Activated T-cell treated with anti-CD3 and anti-CD28 coated beads, Interleukin-2, amount 50 U/mL, for 72 hours (primary cell): ENCODE data around the gene PAQR9. TPM values are rescaled to one million over a fixed set of nuclear protein-coding genes. Genes with fewer than 3 reads are reported as not detected.
A peak's percentile ranks its signal among the peaks of the same experiment; 100 is the strongest.

Source experiments
- ATAC-seq, 2 donors: fragments of 150-1000 bp; cut with Tn5 transposase; replicated peaks in 1 of 2; 2 replicates each; pipeline ENCODE4 v1.10.0; 2021; ENCODE audit warnings: moderate library complexity in 2 of 2, mild to moderate bottlenecking in 1 of 2
- DNase-seq, 2 donors: peaks; one replicate each; pipeline ENCODE4 v3.0.0; 2021 to 2022; ENCODE audit warnings: mixed read lengths in 1 of 2
- H3K27ac Mint-ChIP-seq: one replicate; pipeline ENCODE4 v1.8.0; 2022; ENCODE audit warnings: mild to moderate bottlenecking, moderate library complexity, mixed read lengths
- H3K27me3 Mint-ChIP-seq: one replicate; pipeline ENCODE4 v1.8.0; 2022; ENCODE audit warnings: low read depth, mixed read lengths
- H3K36me3 Mint-ChIP-seq, 2 donors: one replicate each; pipeline ENCODE4 v1.8.0; 2022; ENCODE audit warnings: mixed read lengths in 2 of 2, mild to moderate bottlenecking in 1 of 2; ENCODE audit not compliant: insufficient read depth in 2 of 2
- H3K4me1 Mint-ChIP-seq: one replicate; pipeline ENCODE4 v1.8.0; 2022; ENCODE audit warnings: low read depth, mixed read lengths
- H3K4me3 Mint-ChIP-seq, 2 donors: one replicate each; pipeline ENCODE4 v1.8.0; 2022; ENCODE audit warnings: mild to moderate bottlenecking in 2 of 2, mixed read lengths in 2 of 2, moderate library complexity in 2 of 2
- H3K9me3 Mint-ChIP-seq, 2 donors: one replicate each; pipeline ENCODE4 v1.8.0; 2022; ENCODE audit warnings: mixed read lengths in 2 of 2
- total RNA-seq, 2 donors: library from RNA; stranded (reverse); gene quantifications; one replicate each; pipeline ENCODE4 v1.2.3, GENCODE V29; 2022

Gene PAQR9
- total RNA-seq: not detected

DNA sequence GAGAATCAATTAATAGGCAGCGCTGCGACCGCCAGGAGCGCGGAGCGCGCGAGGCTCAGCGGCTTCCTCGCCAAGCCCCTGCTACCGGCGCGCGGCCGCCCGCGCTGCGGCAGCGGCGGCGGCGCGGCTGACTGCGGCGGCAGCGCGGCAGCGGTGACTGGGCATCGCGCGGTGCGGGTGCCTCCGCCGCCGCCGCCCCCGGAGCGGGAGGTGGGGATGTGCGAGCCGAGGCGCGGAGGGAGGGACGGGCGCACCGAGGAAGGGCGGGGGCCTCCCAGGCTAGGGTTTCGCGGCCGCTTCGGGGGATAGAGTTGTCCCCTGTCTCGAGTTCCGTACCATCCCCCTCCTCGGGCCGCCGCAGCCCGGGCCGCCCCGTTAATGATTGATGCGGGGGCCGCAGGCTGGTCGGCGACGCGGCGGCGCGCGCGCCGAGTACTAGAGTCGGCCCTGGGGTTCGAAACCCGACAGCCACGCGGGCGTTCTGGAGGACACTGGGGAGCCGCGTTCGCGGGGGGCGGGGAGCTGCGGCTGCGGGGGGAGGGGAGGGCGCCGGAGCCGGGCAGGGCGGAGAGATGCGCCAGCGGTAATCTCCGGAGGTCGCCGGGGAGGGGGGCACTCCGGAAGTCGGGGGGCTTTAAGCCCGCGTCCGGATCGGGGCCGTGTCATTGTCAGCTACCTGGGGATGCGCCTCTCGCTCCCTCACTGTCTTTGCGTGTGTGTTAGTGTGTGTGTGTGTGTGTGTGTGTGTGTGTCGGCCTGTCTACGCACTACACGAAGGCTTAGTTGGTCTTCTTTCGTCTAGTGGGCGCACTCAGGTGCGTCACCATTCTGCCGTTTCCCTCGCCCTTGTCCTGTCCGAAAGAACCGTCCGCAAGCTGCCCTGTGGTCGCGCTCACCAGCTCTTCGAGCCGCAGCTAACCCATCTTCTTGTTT lies at the start of gene PAQR9:
Gene PAQR9, minus strand, starts transcription at position 159 of the 933 bp plus-strand sequence. CDS start 338 bp downstream, outside the sequence.
- Mint-ChIP-seq H3K4me3 (peak within 1 kb of the TSS; percentile 83 to 87), H3K9me3 (no peaks in the 10 kb centered on the region), H3K4me1 (peaks cover 13% of the 10 kb centered on the region), H3K36me3 (peaks cover 0 to 6% of the 10 kb centered on the region in 2 donors), H3K27ac (no peak within 1 kb of the TSS), H3K27me3 (peaks cover 68% of the 10 kb centered on the region)
- peak; percentile 74 to 77 for ATAC-seq
- DNase-seq: peak; percentile 23 to 42

DNA sequence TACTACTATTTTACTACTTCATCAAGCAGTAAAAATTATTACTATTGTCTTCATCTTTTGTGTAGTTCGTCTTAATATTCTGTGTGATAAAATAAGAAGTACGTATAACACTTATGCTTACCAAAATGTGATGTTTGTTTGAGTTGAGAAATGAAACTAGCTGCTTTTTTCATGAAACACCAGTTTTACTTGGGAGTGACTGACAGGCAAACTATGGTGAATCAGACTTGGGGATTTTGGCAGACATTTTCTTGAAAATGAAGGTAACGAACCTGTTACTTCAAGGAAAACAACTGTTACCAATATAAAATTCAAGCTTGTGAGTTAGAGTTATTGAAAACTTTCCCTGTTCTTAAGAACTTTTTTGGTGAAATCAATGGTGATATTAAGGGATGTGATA lies 48.2 kb upstream of the PAQR9 start:
- H3K27me3 Mint-ChIP-seq: no peaks in the 10 kb centered on the region
- H3K9me3 Mint-ChIP-seq: no peaks in the 10 kb centered on the region
- H3K36me3 Mint-ChIP-seq: peaks cover 0 to 17% of the 10 kb centered on the region in 2 donors
- DNase-seq (peak in 1 of 2 donors; percentile 10), ATAC-seq (peak; percentile 37 to 68)
- peak overlapping the region; percentile 61 to 72 for H3K4me3 Mint-ChIP-seq
- H3K4me1 Mint-ChIP-seq: peaks cover 72% of the 10 kb centered on the region
- peak overlapping the region; percentile 99 for H3K27ac Mint-ChIP-seq

DNA sequence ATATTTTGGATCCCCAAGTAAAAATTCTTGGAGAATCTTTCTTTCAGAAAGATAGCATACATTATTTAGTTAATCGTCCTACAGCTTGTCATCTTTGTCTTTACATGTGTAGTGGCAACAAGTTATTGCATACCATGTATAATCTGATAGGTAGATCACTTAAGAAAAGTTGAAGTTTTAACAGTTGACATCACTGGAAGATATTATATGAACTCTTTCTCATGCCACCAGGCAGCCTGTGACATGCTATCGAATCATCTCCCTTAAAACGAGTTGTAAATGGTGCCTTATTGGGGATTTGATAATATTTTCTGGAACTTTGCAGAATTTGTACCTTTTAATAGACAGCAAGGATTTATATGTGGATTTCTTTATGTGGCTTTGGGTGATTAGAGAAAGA lies 46.5 kb upstream of the PAQR9 start:
- Mint-ChIP-seq H3K9me3 (no peaks in the 10 kb centered on the region), H3K4me1 (peaks cover 86% of the 10 kb centered on the region), H3K27ac (peak overlapping the region; percentile 52), H3K27me3 (no peaks in the 10 kb centered on the region), H3K4me3 (peak overlapping the region in 1 of 2 donors; percentile 57), H3K36me3 (peaks cover 0 to 8% of the 10 kb centered on the region in 2 donors)
- ATAC-seq (no peak), DNase-seq (no peak)

- Mint-ChIP-seq H3K27ac (peak overlapping the region; percentile 92), H3K4me1 (peaks cover 80% of the 10 kb centered on the region), H3K4me3 (peak overlapping the region; percentile 53 to 90), H3K9me3 (no peaks in the 10 kb centered on the region), H3K36me3 (peaks cover 9 to 13% of the 10 kb centered on the region in 2 donors), H3K27me3 (no peaks in the 10 kb centered on the region)
- no peak for DNase-seq
- no peak for ATAC-seq
These were observed 41.3 kb upstream of the PAQR9 start for GRCh38 chr3:143004823-143005222.

DNA sequence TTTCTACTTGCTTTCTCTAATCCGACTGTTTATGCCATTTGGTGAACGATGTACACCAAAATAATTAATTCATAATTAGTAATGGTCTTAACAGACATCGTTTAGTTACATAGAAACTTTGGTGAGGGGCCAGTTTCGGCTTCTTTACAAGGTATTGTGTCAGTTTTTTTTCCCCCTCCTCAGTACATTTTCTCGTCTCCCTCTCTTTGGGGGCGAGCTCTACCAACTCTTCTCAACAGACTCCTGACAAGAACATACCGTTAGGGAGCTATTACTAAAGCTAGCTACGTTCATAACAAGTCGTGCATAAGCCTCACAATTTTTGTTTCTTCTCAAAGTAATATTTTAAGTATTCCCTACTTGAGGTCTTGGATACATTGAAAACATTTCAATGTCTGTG lies 39.3 kb upstream of the PAQR9 start:
- no peak for DNase-seq
- ATAC-seq: no peak
- Mint-ChIP-seq H3K4me1 (peaks cover 68% of the 10 kb centered on the region), H3K36me3 (peaks cover 9 to 13% of the 10 kb centered on the region in 2 donors), H3K27ac (peak overlapping the region; percentile 98), H3K9me3 (no peaks in the 10 kb centered on the region), H3K4me3 (peak overlapping the region; percentile 97 to 99), H3K27me3 (no peaks in the 10 kb centered on the region)

DNA sequence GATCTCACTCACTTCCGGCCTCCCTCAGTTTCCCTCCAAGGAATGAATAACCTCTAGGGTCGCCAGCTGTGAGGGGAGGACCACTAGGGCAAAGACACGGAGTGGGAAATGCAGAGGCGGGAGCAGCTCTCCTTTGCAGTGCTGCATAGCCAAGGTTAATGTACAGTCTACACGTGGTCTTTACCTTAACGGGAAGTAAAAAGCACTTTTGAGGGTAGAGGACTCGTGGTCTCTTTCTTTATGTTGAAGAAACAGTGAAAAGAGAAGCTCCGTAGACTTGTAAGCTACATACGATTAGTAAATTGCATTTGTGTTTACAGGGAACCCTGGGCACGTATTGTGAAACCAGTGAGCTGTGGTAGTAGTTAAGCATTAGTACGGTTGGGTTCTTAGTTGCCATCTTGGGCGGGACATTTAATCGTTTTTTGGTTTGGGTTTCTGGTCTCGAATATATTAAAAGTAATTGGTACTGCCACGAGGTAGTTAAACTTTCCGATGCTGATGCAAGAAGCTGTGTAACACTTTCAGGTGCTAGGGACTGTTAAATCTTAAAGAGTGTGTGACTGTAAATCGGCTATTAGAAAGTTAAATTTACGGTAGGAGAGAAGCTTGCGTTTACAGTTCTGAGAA lies 38.7 kb upstream of the PAQR9 start:
- peak; percentile 18 to 26 for DNase-seq
- peak overlapping the region; percentile 97 to 99 for H3K4me3 Mint-ChIP-seq
- no peaks in the 10 kb centered on the region for H3K27me3 Mint-ChIP-seq
- peak; percentile 41 to 51 for ATAC-seq
- peaks cover 9 to 13% of the 10 kb centered on the region in 2 donors for H3K36me3 Mint-ChIP-seq
- no peaks in the 10 kb centered on the region for H3K9me3 Mint-ChIP-seq
- H3K4me1 Mint-ChIP-seq: peaks cover 62% of the 10 kb centered on the region
- H3K27ac Mint-ChIP-seq: peak overlapping the region; percentile 98

- Mint-ChIP-seq H3K36me3 (peaks cover 9 to 13% of the 10 kb centered on the region in 2 donors), H3K9me3 (no peaks in the 10 kb centered on the region), H3K27ac (peak within 1 kb of the TSS; percentile 98), H3K27me3 (no peaks in the 10 kb centered on the region), H3K4me3 (peak within 1 kb of the TSS; percentile 97 to 99), H3K4me1 (peaks cover 56% of the 10 kb centered on the region)
- peak; percentile 90 to 92 for ATAC-seq
- peak; percentile 91 to 95 for DNase-seq
These were observed 38.1 kb upstream of the PAQR9 start, which contains the start of gene U2SURP for GRCh38 chr3:143001369-143002082. Gene U2SURP, plus strand, starts transcription at chr3:143001570. Its CDS starts 59 bp downstream, at chr3:143001629.

- Mint-ChIP-seq H3K36me3 (peaks cover 9 to 13% of the 10 kb centered on the region in 2 donors), H3K4me3 (peak overlapping the region; percentile 97 to 99), H3K27ac (peak overlapping the region; percentile 98), H3K4me1 (peaks cover 50% of the 10 kb centered on the region), H3K27me3 (no peaks in the 10 kb centered on the region), H3K9me3 (no peaks in the 10 kb centered on the region)
- peak; percentile 79 to 82 for ATAC-seq
- peak; percentile 68 to 73 for DNase-seq
These were observed 37.5 kb upstream of the PAQR9 start for GRCh38 chr3:143001034-143001368.

- peak overlapping the region; percentile 97 to 99 for H3K4me3 Mint-ChIP-seq
- H3K27ac Mint-ChIP-seq: peak overlapping the region; percentile 98
- H3K9me3 Mint-ChIP-seq: no peaks in the 10 kb centered on the region
- no peak for DNase-seq
- peaks cover 9 to 13% of the 10 kb centered on the region in 2 donors for H3K36me3 Mint-ChIP-seq
- no peaks in the 10 kb centered on the region for H3K27me3 Mint-ChIP-seq
- H3K4me1 Mint-ChIP-seq: peaks cover 46% of the 10 kb centered on the region
- no peak for ATAC-seq
These were observed 37.1 kb upstream of the PAQR9 start for GRCh38 chr3:143000528-143000927.

GRCh38 chr3:142999881-143000280 lies 36.4 kb upstream of the PAQR9 start:
- ATAC-seq: no peak
- Mint-ChIP-seq H3K9me3 (no peaks in the 10 kb centered on the region), H3K4me1 (peaks cover 39% of the 10 kb centered on the region), H3K4me3 (peak overlapping the region; percentile 97 to 99), H3K27me3 (no peaks in the 10 kb centered on the region), H3K36me3 (peaks cover 9 to 13% of the 10 kb centered on the region in 2 donors), H3K27ac (peak overlapping the region; percentile 98)
- no peak for DNase-seq

GRCh38 chr3:142998439-142998838 lies 35.0 kb upstream of the PAQR9 start:
- H3K27me3 Mint-ChIP-seq: no peaks in the 10 kb centered on the region
- H3K4me3 Mint-ChIP-seq: no peak overlapping the region
- H3K36me3 Mint-ChIP-seq: peaks cover 9 to 13% of the 10 kb centered on the region in 2 donors
- no peak for ATAC-seq
- no peaks in the 10 kb centered on the region for H3K9me3 Mint-ChIP-seq
- DNase-seq: no peak
- H3K4me1 Mint-ChIP-seq: peaks cover 35% of the 10 kb centered on the region
- no peak overlapping the region for H3K27ac Mint-ChIP-seq

DNA sequence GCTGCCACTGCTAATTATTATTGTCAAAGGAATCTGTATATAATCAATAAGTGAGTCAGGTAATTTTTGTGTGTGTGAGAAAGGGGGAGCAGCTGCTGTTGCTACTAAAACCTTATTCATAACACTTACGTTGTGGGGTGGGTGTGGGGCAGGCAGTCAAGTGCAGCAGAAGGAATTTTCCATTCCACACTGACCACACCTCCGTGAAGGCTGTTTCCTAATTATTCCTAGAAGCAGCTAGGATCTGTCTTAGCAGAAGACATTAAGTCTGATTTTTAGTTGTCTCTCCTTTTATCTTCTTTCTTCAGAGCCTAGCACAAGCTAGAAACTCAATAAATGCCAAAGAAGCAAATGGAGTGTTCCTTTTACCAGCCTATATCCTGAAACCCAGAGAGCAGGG lies 33.9 kb upstream of the PAQR9 start:
- peaks cover 27% of the 10 kb centered on the region for H3K4me1 Mint-ChIP-seq
- H3K27me3 Mint-ChIP-seq: no peaks in the 10 kb centered on the region
- H3K9me3 Mint-ChIP-seq: no peaks in the 10 kb centered on the region
- H3K36me3 Mint-ChIP-seq: peaks cover 8 to 10% of the 10 kb centered on the region in 2 donors
- H3K4me3 Mint-ChIP-seq: no peak overlapping the region
- ATAC-seq (no peak), DNase-seq (no peak)
- no peak overlapping the region for H3K27ac Mint-ChIP-seq
